Right lung (tissue), 5 donors: ENCODE measurements around the gene UBE2Q1. TPM values are rescaled to one million over a fixed set of nuclear protein-coding genes. Genes with fewer than 3 reads are reported as not detected.

Experiments used
- DNase-seq, 2 donors: peaks; one replicate each; pipeline ENCODE4 v3.0.0-alpha.2; 2013
- polyA plus RNA-seq, 5 donors: library from polyadenylated mRNA; unstranded; fragments of 120-200 nt; gene quantifications; one replicate each; pipeline versions ENCODE4 v1.2.1 to v1.2.3, GENCODE V29; 2013; ENCODE audit warnings: inconsistent platforms in 1 of 5, low replicate concordance in 1 of 5; ENCODE audit not compliant: insufficient read length in 5 of 5, insufficient read depth in 1 of 5

The UBE2Q1 gene
- polyA plus RNA-seq, 5 donors = 90.2 to 111 (median 107) TPM

GRCh38 chr1:154519591-154519991 is 38.9 kb downstream of the UBE2Q1 start:
- DNase-seq = no peak

GRCh38 chr1:154517661-154518060 is 40.8 kb downstream of the UBE2Q1 start:
- DNase-seq = no peak

GRCh38 chr1:154514066-154514553 is 44.4 kb downstream of the UBE2Q1 start:
- DNase-seq = no peak

- DNase-seq = no peak
Observed at GRCh38 chr1:154512760-154513159, 45.7 kb downstream of the UBE2Q1 start.

- DNase-seq = no peak
Observed at GRCh38 chr1:154503898-154504297, 54.6 kb downstream of the UBE2Q1 start.

- no peak for DNase-seq
Observed at GRCh38 chr1:154502744-154503115, 55.7 kb downstream of the UBE2Q1 start.

- no peak for DNase-seq
Observed at GRCh38 chr1:154502066-154502743, 56.3 kb downstream of the UBE2Q1 start, which contains the start of the genes SHE and TDRD10. Gene SHE (minus strand): TSS chr1:154502412. CDS start chr1:154502026, 386 bp downstream. Gene TDRD10 (plus strand): TSS chr1:154502219. CDS start chr1:154506904, 4,685 bp downstream.

- no peak for DNase-seq
Observed at GRCh38 chr1:154501423-154502065, 56.9 kb downstream of the UBE2Q1 start.

- DNase-seq = no peak
Observed at GRCh38 chr1:154500533-154500932, 57.9 kb downstream of the UBE2Q1 start.

- no peak for DNase-seq
Observed at GRCh38 chr1:154499446-154499845, 59.0 kb downstream of the UBE2Q1 start.

Other genes with a start within 250 kb of the UBE2Q1 start
- gene AQP10, start 237.6 kb downstream of the UBE2Q1 start, polyA plus RNA-seq = under 1 TPM; 0.14 to 0.40 (median 0.21) TPM
- 10 to 100 TPM; 28.3 to 38.3 (median 35.3) TPM for gene ATP8B2, start 233.1 kb downstream of the UBE2Q1 start, polyA plus RNA-seq
- 1 to 10 TPM; 3.9 to 5.7 (median 5.2) TPM for gene IL6R, start 153.3 kb downstream of the UBE2Q1 start, polyA plus RNA-seq
- gene TDRD10, start 56.4 kb downstream of the UBE2Q1 start, polyA plus RNA-seq = 1 to 10 TPM; 1.9 to 4.5 (median 3.1) TPM
- 10 to 100 TPM; 16.9 to 20.7 (median 18.3) TPM for gene SHE, start 56.2 kb downstream of the UBE2Q1 start, polyA plus RNA-seq
- under 1 TPM; 0.41 to 0.68 (median 0.60) TPM for gene CHRNB2, start 9.1 kb upstream of the UBE2Q1 start, polyA plus RNA-seq
- gene ADAR, start 49.5 kb upstream of the UBE2Q1 start, polyA plus RNA-seq = 100 to 1,000 TPM; 123 to 154 (median 139) TPM